Measurements from ENCODE around the gene CACNA1H.

The CACNA1H gene

DNA sequence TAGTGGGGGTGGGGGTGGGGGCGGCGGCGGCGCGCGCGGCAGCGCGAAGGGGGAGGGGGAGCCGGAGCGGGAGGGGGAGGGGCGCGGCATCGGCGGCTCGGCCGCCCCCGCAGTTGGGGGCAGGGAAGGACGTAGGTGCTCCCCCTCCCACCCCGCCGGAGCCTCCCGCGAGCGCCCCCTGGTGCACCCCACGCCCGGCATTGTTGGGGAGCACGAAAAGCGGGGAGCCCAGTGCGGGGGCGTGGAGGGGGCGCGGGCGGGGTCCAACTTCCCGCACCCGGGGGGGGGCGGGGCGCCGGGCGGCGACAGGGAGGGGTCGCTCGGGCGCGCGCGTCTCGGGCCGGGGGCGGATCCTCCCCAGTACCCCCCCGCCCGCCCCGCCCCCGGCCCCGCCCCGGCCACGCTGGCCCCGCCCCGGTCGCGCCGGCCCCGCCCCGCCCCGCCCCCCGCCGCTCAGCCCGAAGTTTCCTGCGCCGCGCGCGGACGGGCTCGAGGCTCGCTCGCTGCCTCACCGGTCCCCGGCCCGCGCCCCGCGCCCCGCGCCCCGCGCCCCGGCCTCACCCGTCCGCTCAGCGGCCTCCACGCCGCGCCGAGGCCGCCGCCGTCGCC is at the start of gene CACNA1H:
CACNA1H (plus strand) TSS at position 456 of the 609 bp plus-strand sequence. CDS start 632 bp downstream, outside the sequence.
- DNase-seq (ENCODE audit: low spot score), result no peak

DNA sequence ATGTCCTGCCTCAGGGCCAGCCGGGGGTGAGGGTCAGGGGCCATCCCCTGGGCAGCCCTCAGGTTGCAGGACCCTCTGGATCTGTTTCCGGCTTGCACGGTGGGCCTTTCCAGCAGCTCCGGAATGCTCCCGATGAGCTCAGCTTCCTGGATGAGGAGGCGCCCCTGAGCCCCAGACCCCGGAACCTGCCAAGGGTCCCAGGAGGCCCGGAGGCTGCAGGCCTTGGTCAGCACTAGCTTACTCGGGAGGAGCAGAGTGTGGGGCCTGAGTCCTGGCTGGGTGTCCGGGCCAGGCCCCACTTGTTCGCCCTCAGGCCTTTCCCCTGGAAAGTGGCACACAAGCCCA is 49.3 kb upstream of the CACNA1H start:
- no peak for DNase-seq (ENCODE audit: low spot score)

GRCh38 chr16:1105888-1106620 is 46.9 kb upstream of the CACNA1H start:
- DNase-seq (ENCODE audit: low spot score), result peak; percentile 68

GRCh38 chr16:1106659-1107058 is 46.2 kb upstream of the CACNA1H start:
- no peak for DNase-seq (ENCODE audit: low spot score)

DNA sequence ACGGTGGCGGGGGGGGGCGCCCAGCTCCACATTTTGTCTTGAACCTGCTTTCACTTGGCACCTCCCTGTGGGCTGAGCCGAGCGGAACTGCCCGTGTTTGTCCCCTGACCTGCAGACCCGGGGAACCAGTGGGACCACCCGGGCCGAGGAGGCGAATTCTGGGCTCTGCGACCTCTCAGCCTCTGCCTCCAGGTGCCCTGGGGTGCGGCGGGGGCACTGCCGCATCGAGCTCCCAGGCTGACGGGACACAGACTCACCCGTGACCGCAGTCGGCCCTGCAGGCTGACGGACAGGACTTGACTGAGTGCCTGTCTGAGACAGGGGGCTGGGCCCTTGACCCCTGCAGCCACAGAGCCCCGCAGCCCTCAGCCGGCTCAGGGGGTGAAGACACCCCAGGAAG is 45.8 kb upstream of the CACNA1H start:
- DNase-seq (ENCODE audit: low spot score), result no peak

- DNase-seq (ENCODE audit: low spot score), result no peak
Observed at GRCh38 chr16:1107731-1108130, 45.2 kb upstream of the CACNA1H start.

DNA sequence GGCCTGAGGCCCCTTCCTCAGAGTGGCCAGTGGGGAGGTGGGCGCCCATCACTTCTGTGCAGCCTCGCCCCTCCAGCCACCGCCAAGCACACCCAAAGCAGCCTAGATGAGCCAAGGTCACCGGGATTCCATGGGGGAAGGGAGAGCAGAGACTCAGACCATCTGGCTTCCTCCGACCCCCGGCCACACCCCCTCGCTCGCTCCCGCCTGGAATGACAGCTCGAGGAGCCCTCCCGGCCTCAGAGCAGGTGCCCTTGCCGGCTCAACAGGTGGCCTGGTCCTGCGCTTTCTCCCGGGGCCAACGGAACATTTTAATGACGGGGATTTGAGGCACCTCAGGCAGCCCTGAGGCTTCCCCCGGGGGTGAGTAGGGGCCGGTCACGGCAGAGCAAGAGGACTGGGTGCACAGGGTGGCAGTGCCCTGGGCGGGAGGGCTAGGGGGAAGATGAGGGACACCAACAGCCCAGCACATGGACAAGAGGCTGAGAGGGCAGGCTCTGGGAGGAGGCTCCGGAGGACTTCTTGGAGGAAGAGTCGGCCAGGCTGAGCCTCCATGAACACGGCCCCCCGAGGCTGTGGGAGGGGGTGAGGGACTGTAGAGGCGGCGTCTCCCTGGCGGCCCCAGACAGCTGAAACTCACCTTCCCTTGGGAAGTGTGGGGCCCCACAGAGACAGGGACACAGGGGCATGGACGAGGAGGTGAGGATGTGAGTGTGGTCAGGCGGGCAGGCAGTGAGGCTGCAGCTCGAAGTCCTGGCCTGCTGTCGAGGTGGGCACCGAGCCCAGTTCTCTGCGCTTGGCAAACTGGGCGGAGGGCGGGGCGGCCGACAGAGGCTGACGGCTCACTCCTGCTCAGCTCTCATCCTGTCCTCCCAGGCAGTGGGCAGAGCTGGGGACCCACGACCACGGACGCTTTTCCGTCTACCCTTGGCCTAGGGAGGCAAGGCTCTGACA is 44.3 kb upstream of the CACNA1H start:
- DNase-seq (ENCODE audit: low spot score), result peak; percentile 53

DNA sequence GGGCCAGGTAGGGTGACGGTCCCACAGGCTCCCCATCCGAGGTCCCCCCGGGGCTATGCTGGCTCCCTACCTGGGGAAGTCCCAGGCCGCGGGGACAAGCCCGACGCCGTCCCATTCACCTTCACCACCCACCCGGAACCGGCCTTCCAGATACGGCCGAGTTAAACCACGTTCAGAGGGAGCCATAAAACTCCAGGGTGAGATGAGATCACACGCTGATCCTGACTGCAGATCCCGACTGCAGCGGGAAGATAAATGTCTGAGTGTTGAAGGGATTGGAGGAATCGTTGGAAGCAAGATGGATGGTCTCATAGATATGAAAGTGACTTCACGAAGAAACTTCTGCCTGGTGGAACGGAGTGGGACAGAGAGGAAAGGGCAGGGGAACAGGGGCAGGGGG is 43.3 kb upstream of the CACNA1H start:
- DNase-seq (ENCODE audit: low spot score), result no peak

GRCh38 chr16:1112506-1113184 is 40.3 kb upstream of the CACNA1H start:
- DNase-seq (ENCODE audit: low spot score), result no peak

DNA sequence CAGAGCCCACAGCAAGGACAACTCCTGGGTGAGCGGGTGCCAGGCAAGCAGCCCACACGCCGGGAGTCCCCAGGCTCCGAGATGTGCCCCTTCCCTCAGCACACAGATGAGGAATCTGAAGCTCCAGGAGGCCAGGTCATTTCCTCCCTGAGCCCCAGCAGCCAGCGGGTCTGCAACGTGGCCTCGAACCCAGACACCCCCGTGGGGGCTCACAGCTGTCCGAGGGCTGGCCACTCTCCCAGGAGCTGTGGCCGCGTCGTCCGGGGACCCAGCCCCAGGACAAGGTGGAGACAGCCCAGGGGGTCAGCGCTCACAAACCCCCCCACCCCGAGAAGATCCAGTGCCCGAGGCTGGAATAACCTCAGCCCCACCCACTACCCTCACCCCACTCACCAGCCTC is 39.4 kb upstream of the CACNA1H start:
- no peak for DNase-seq (ENCODE audit: low spot score)

DNA sequence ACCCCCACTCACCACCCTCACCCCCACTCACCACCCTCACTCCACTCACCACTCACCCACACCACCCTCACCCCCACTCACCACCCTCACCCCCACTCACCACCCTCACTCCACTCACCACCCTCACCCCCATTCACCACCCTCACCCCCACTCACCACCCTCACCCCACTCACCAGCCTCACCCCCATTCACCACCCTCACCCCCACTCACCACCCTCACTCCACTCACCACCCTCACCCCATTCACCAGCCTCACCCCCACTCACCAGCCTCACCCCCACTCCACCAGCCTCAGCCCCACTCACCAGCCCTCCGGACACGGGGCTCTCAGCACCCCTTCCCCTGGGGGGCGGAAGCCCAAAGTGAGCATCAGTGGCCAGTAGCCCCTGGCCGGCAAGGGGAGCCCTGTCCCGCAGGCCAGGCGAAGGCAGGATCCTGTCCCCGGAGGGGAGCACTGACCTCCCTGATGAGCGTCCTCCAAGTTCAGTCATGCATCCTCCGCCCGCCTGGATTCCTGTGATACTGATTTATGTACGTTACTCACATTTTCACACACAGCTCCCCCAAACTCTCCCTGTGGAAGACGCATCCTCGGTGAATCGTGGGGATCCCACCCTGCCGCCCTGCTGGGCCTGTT is 38.9 kb upstream of the CACNA1H start:
- no peak for DNase-seq (ENCODE audit: low spot score)

DNA sequence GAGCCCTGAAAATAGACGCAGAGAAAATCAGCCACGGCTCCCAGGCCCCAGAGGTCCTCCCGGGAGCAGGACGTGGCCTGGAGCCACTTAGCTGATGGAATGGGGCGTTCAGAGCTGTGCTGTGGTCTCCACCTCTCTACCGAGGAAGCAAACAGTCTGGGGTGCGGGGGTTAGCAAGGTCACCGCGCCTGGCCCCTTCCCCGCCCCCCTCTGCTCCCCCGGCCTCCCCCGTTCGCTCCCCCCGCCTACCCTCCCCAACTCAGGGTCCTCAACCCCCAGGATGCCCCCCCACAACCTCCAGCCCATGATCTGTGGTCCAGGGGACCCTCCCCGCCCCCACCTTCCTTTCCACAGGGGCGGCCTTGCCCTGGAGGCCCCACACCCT is 36.2 kb upstream of the CACNA1H start:
- DNase-seq (ENCODE audit: low spot score), result no peak

DNA sequence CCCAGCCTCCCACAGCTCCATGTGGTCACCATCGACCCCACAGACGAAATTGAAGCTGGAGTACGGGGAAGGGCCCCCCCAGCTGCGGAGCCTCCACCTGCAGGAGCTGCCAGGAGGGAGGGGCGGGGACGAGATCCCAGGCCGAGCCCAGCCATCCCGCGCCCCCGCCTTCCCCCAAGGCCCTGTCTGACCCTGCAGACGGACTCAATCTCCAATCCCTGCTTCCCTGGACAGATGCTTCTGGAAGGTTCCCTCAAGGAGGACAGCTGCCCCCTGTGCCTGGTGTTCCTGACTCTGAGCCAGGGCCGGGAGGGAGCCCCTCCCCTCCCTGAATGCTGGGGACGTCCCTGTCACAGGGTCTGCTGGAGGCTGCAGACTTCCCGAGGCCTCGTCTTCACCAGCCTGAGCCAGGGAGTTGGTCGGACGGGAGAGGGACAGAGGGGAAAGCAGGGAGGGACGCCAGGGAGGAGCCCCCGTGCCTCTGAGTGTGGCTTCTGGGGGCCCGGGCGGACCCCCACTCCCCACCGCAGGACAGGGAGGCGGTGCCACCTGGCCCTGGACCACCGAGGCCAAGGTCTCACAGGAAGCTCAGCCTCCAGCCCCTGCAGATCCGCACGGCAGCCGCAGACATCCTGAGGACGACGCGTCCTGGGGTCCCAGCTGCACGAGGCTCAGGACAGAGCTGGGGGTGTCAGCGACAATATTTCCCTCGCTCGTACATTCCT is 35.6 kb upstream of the CACNA1H start:
- no peak for DNase-seq (ENCODE audit: low spot score)

GRCh38 chr16:1117926-1118325 is 35.0 kb upstream of the CACNA1H start:
- DNase-seq (ENCODE audit: low spot score), result no peak

DNA sequence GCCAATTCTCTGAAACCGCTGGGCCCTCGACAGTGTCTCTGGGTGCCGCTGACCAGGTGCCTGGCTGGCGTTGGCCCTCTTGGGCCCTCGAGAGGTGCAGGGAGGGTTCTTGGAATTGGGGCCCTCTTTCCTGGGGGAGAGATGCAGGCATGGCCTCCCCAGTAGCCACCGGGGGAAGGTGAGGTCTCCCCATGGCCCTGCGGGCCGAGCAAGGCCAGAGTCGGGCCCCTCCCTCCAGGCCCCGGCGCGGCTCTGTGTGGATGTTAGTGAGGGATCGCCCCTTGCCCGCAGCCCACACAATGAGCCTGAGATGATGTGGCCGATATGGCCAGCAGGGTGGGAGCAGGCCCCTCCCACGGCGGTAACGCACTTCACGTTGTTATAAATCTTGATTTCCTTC is 33.8 kb upstream of the CACNA1H start:
- DNase-seq (ENCODE audit: low spot score), result no peak

DNA sequence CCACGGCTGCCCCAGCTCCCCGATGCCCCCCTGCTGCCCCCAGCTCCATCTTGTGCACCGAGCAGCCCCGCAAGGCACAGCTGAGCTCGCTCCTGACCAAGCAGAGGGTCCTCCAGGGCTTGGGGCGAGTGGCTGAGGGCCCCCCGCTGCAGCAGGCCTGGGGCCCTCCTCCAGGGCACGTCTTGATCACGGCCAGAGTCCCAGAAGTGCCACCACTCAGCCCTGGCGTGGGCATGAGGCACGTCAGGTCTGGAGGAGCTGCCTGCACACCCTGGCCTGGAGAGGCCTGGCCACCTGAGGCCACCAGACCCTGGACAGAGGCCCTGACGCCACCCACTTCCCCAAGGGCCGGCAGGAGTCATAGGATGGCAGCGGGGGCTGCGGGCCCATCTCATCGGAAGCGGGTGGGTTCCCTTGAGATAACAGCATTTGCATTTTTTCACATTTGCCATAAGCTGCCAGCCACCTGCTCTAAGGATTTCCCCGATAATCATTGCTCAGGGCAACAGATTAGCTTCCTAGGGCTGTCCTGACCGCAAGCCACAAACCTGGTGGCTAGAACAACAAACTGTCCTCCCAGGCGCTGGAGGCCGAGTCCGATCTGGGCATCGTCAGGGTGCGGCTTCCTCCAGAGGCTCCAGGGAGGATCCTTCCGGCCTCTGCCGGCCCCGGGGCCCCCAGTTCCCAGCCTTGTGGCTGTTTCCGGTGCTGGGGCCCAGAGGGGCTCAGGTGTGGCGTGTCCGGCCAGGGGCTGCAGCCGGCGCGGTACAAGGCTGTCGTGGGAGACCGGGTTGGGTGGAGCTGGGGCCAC is 32.9 kb upstream of the CACNA1H start:
- no peak for DNase-seq (ENCODE audit: low spot score)

GRCh38 chr16:1120577-1120941 is 32.3 kb upstream of the CACNA1H start:
- DNase-seq (ENCODE audit: low spot score), result no peak

DNA sequence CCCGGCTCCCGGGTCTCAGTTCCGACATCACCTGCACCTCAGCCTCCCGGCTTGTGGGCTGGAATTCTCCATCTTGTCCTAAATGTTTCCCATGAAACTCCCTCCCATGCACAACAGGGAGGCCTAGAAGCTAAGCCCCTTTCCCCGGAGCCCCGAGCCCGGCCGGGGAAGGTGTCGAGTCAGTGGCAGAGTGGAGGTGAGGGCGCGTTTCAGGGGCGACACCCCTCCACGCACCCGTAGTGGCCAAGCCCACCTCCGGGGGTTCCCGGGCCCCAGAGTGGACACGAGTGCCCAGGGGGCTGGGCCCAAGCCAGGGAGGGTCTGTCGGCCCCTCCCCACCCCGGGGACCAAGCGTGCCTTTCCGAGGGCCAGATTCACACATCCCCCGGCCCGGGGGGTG is 31.9 kb upstream of the CACNA1H start:
- DNase-seq (ENCODE audit: low spot score), result no peak

- no peak for DNase-seq (ENCODE audit: low spot score)
Observed at GRCh38 chr16:1121601-1122397, 31.1 kb upstream of the CACNA1H start.

- no peak for DNase-seq (ENCODE audit: low spot score)
Observed at GRCh38 chr16:1122398-1122765, 30.5 kb upstream of the CACNA1H start.
